ENCODE data around the gene ITGB7.

GRCh38 chr12:53227836-53228235 lies 20.8 kb upstream of the ITGB7 start:
- TF ChIP-seq CTCF (IDR thresholded peaks at IDR 0.05) (no peak), POLR2A (IDR thresholded peaks at IDR 0.05) (no peak)

Data from body of pancreas (tissue), 4 donors.